Right lobe of liver (tissue), 6 donors: Measurements from ENCODE around the gene SLC6A7. TPM values are rescaled to one million over a fixed set of nuclear protein-coding genes. Genes with fewer than 3 reads are reported as not detected.

Experiments used
- ATAC-seq, 4 donors: fragments of 200-7000 bp; cut with Tn5 transposase; one replicate each; pipeline ENCODE4 v1.9.1; 2020; ENCODE audit warnings: mild to moderate bottlenecking in 4 of 4, moderate library complexity in 4 of 4
- DNase-seq, 3 donors: peaks; one replicate each; pipeline ENCODE4 v3.0.0-alpha.2; 2020
- H3K27ac ChIP-seq, 3 donors: fragments of 200-600 bp; one replicate each; pipeline ENCODE4 v1.8.0; 2022
- H3K27me3 ChIP-seq, 2 donors: fragments of 200-600 bp; one replicate each; pipeline ENCODE4 v1.8.0; 2022
- H3K36me3 ChIP-seq, 4 donors: fragments of 200-600 bp; sonication (generic) in 1 of 4; one replicate each; pipeline versions ENCODE4 v1.5.1 to v1.8.0; 2017 to 2022; ENCODE audit warnings: control low read depth in 1 of 4
- H3K4me1 ChIP-seq, 4 donors: fragments of 200-600 bp; sonication (generic) in 1 of 4; one replicate each; pipeline versions ENCODE4 v1.5.1 to v1.8.0; 2017 to 2022; ENCODE audit warnings: control low read depth in 1 of 4
- H3K4me3 ChIP-seq, 3 donors: fragments of 200-600 bp; one replicate each; pipeline ENCODE4 v1.8.0; 2022
- H3K9me3 ChIP-seq, 4 donors: fragments of 200-600 bp; sonication (generic) in 1 of 4; one replicate each; pipeline versions ENCODE4 v1.5.1 to v1.8.0; 2017 to 2022; ENCODE audit warnings: control low read depth in 1 of 4
- POLR2A ChIP-seq: fragments of 450-650 bp; IDR thresholded peaks from one replicate; pipeline ENCODE4 v1.6.1; 2017; ENCODE audit warnings: antibody characterized with exemption, mild to moderate bottlenecking
- WGBS: methylation state at CpG from one replicate; pipeline ENCODE4 v1.1.6; 2018; ENCODE audit warnings: low coverage, low lambda C conversion rate; ENCODE audit not compliant: insufficient coverage; ENCODE audit errors: missing lambda C conversion rate; 5-methylcytosine and 5-hydroxymethylcytosine counted together
- intact Hi-C, 2 donors: fragments of 100-400 bp; cut with DNase I; formaldehyde crosslinking; loops; one replicate each; pipeline versions ENCODE4 v1.11.2 to v1.14.1; 2022
- total RNA-seq, 6 experiments: library from RNA; depleted of rRNA in 2 of 6; stranded (reverse); fragments of >200 nt in 2 of 6; fragmentation: NEBNext Ultra II Directional in 3 of 6; extraction: Animal tissue kit (Norgen Biotek cat#: 25700) in 3 of 6; gene quantifications; one replicate each; pipeline versions ENCODE4 v1.1.0 to v1.2.4, GENCODE V29; 2016 to 2023
- TF ChIP-seq, protein P1 (sequence below), 4 donors: fragments of 200-600 bp in 3 of 4; fragments of 450-650 bp in 1 of 4; IDR thresholded peaks; one replicate each; pipeline versions ENCODE4 v1.5.1 to v1.8.0; 2016 to 2022; ENCODE audit warnings: antibody characterized with exemption in 4 of 4, mild to moderate bottlenecking in 2 of 4
- donor health status: DM: no; HTN: yes; CAD: no.
- donor health status: DM: no; HTN: no; CAD: no.
- donor health status: DM: no; HTN: no; CAD: no.
- donor health status: DM: no; HTN: yes; CAD: no.
- donor health status: DM: no; HTN: yes; CAD: no.

The SLC6A7 gene
- total RNA-seq, 6 experiments from 2014 or later: not detected

DNA sequence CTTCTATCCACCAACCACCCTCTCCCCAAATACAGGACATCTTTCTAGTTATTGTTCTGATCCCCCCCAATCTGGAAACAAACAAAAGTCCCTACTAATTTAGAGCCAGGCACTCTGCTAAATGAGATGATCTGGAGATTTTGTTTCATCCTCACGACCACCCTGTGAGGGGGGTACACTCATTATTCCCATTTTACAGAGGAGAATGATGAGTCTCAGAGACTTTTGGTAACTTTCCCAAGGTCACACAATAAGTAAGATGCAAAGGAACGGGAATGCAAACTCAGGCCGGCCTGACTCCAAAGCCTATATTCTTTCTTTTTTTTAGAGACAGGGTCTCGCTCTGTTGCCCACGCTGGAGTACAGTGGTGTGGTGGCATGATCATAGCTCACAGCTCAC, 43.6 kb upstream of the SLC6A7 start:
- Histone ChIP-seq H3K27me3 (no peaks in the 10 kb centered on the region), H3K36me3 (no peaks in the 10 kb centered on the region), H3K4me1 (peaks cover 0 to 23% (median 4%) of the 10 kb centered on the region in 4 donors), H3K4me3 (no peak overlapping the region), H3K9me3 (no peaks in the 10 kb centered on the region), H3K27ac (peak overlapping the region in 1 of 3 donors; percentile 77)
- DNase-seq (no peak), ATAC-seq (no peak)
- no peak for TF ChIP-seq POLR2A
- TF ChIP-seq, protein P1, sequence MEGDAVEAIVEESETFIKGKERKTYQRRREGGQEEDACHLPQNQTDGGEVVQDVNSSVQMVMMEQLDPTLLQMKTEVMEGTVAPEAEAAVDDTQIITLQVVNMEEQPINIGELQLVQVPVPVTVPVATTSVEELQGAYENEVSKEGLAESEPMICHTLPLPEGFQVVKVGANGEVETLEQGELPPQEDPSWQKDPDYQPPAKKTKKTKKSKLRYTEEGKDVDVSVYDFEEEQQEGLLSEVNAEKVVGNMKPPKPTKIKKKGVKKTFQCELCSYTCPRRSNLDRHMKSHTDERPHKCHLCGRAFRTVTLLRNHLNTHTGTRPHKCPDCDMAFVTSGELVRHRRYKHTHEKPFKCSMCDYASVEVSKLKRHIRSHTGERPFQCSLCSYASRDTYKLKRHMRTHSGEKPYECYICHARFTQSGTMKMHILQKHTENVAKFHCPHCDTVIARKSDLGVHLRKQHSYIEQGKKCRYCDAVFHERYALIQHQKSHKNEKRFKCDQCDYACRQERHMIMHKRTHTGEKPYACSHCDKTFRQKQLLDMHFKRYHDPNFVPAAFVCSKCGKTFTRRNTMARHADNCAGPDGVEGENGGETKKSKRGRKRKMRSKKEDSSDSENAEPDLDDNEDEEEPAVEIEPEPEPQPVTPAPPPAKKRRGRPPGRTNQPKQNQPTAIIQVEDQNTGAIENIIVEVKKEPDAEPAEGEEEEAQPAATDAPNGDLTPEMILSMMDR (IDR thresholded peaks at IDR 0.05): no peak
- WGBS: 81% methylated on average over 3 of the region's 5 CpGs
- intact Hi-C loops: no loop called here

DNA sequence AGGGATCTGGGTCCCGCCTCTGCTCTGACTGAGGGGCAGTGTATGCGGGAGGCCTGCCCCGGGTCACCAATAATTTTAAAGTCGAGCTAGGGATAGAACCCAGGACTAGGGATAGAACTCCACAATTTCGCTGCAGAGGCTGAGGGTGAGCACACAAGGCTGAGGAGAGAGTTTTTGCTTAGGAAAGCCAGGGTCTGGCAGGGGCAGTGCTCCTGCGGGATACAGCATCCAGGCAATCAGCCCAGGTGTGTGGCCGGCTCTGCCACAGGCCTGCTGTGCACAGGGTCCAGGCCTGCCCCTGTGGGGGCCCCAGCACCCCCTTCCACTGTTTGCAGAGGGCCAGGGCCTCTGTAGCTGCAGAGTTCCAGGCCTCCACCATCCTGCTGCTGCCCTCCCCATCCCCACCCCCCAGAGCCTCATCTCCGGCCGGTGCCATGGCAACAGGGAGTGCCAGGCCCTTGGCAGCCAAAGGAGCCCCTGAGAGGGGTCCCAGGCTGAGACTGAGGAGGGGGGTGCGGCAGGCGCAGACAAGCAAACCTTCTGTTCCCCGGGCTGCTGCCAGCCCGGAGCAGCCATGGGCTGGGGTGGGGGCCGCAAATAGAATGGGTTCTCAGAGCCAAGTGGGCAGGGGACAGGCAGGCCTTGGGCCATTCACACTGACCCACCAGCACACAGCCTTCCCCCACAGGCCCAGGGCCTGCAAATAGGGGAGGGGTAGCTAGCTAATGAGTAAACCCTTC, 42.8 kb upstream of the SLC6A7 start:
- H3K4me1 ChIP-seq: peaks cover 0 to 15% (median 4%) of the 10 kb centered on the region in 4 donors
- no peaks in the 10 kb centered on the region for H3K9me3 ChIP-seq
- TF ChIP-seq, protein P1 (IDR thresholded peaks at IDR 0.05): no peak
- no peak for TF ChIP-seq POLR2A
- DNase-seq (no peak), ATAC-seq (no peak)
- H3K27ac ChIP-seq: peak overlapping the region in 1 of 3 donors; percentile 8
- H3K4me3 ChIP-seq: no peak overlapping the region
- H3K36me3 ChIP-seq: no peaks in the 10 kb centered on the region
- intact Hi-C loops: no loop called here
- H3K27me3 ChIP-seq: no peaks in the 10 kb centered on the region
- WGBS: 92% methylated on average over 5 of the region's 14 CpGs

DNA sequence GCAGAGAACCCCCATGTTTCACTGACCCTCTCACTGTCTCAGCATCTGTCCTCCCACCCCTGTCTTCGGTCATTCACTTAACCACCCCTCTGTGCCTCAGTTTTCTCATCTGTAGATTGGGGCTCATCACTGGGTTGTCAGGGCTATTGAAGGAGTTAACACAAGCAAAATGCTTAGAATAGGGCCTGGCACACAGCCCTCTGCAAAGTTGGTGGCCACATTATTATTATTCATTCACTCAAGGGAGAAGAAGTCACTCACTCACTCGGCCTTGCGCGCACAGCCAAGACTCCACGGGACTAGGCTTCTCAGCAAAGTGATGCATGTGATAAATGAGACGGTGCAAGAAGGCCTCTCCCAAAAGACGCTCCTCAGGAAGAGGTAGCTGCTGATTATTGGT, 42.2 kb upstream of the SLC6A7 start:
- DNase-seq (no peak), ATAC-seq (no peak)
- intact Hi-C loops: no loop called here
- Histone ChIP-seq H3K4me1 (peaks cover 0 to 9% (median 2%) of the 10 kb centered on the region in 4 donors), H3K9me3 (no peaks in the 10 kb centered on the region), H3K4me3 (no peak overlapping the region), H3K27ac (peak overlapping the region in 1 of 3 donors; percentile 8), H3K27me3 (no peaks in the 10 kb centered on the region), H3K36me3 (no peaks in the 10 kb centered on the region)
- TF ChIP-seq, protein P1 (IDR thresholded peaks at IDR 0.05): no peak
- TF ChIP-seq POLR2A: no peak
- WGBS: 78% methylated on average over 4 of the region's 7 CpGs

DNA sequence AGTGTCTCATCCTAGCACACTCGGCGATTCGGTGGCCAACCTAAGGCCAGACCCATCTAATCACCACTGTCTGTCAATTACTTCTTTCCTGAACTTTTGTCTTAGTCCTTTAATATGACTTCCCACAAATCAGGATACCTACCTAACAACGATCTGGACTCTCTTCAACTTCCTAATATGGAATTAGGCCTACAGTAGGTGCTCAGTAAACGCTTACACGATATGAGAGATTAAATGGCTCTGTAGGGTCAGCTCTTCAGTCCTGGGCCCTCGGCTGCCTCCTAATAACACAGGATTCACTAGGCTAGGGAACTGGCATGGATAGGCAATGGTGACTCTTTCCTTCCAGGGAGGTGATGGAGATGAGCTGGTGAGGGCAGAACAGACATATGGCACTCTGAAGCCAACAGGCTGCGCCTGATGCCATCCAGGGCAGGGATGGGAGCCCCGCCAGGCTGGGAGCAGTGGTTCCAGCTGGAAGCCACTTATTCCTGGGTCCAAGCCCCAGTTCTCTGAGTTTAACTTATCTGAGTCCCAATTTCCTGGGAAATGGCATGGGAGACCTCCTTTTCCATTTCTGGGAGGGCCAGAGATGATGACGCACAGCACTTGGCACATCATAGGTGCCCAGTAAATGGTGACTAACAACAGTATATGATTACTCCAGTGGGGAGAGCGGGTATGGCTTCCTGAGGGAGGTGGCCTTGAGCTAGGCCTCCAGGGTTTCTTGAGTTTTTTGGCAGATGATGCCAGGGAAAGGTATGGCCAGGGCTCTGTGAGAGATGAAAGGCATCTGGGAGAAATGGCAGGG, 41.5 kb upstream of the SLC6A7 start:
- Histone ChIP-seq H3K27me3 (no peaks in the 10 kb centered on the region), H3K27ac (no peak overlapping the region), H3K36me3 (no peaks in the 10 kb centered on the region), H3K9me3 (no peaks in the 10 kb centered on the region), H3K4me1 (peaks cover 0 to 2% (median 0%) of the 10 kb centered on the region in 4 donors), H3K4me3 (no peak overlapping the region)
- WGBS: 92% methylated on average over 6 of the region's 11 CpGs
- ATAC-seq: no peak
- intact Hi-C loops: no loop called here
- no peak for DNase-seq
- no peak for TF ChIP-seq POLR2A
- TF ChIP-seq, protein P1 (IDR thresholded peaks at IDR 0.05): no peak
